ENCODE data around the gene CPM.
"Not testable (repeated sequence)": the region's sequence is repeated elsewhere in the genome, so short reads cannot be mapped to it uniquely, and the experiment has no call there.

The CPM gene

GRCh38 chr12:68803948-68804656, 128.9 kb downstream of the CPM start:
- Histone ChIP-seq H3K9ac (ENCODE audit: low read length) (no peak overlapping the region), H3K4me1 (ENCODE audit: low read length) (peaks cover 14% of the 10 kb centered on the region; the same call in 1 of the 2 replicates), H3K27ac (ENCODE audit: low read length) (no peak overlapping the region), H3K9me2 (replicated peaks; ENCODE audit: insufficient read depth, low read length) (no peaks in the 10 kb centered on the region), H3K36me3 (replicated peaks; ENCODE audit: insufficient read depth, low read length) (no peaks in the 10 kb centered on the region; the same call in 1 of the 2 replicates), H3K9me3 (replicated peaks; ENCODE audit: insufficient read depth, low read length) (no peaks in the 10 kb centered on the region), H3K27me3 (replicated peaks; ENCODE audit: insufficient read depth, low read length) (no peaks in the 10 kb centered on the region), H4K20me1 (ENCODE audit: insufficient read depth, low read length) (no peaks in the 10 kb centered on the region), H3K4me2 (ENCODE audit: low read depth, low read length) (no peak overlapping the region), H3K79me2 (ENCODE audit: low read length) (peaks cover 2% of the 10 kb centered on the region), H3K4me3 (ENCODE audit: low read length) (no peak overlapping the region), H2AFZ (ENCODE audit: low read length) (no peak overlapping the region), H3F3A (ENCODE audit: insufficient read depth, low read length) (peaks cover 39% of the 10 kb centered on the region)
- no peak for TF ChIP-seq EZH2 (optimal IDR thresholded peaks at IDR 0.05; ENCODE audit: low read depth, low read length)
- TF ChIP-seq EZH2phosphoT487 (IDR thresholded peaks at IDR 0.05; ENCODE audit: low read length), result no peak
- no peak for TF ChIP-seq CTCF (IDR thresholded peaks at IDR 0.05; ENCODE audit: low read length)
- DNase-seq, result no peak

GRCh38 chr12:68802911-68803651, 129.9 kb downstream of the CPM start:
- H3K27me3 ChIP-seq (replicated peaks; ENCODE audit: insufficient read depth, low read length); H3K4me3 ChIP-seq (ENCODE audit: low read length); H3K9me2 ChIP-seq (replicated peaks; ENCODE audit: insufficient read depth, low read length); H3K36me3 ChIP-seq (replicated peaks; ENCODE audit: insufficient read depth, low read length); H4K20me1 ChIP-seq (ENCODE audit: insufficient read depth, low read length); H3K27ac ChIP-seq (ENCODE audit: low read length); H3K79me2 ChIP-seq (ENCODE audit: low read length); H3K4me2 ChIP-seq (ENCODE audit: low read depth, low read length); DNase-seq; H3K9me3 ChIP-seq (replicated peaks; ENCODE audit: insufficient read depth, low read length); H2AFZ ChIP-seq (ENCODE audit: low read length); H3K9ac ChIP-seq (ENCODE audit: low read length): not testable (repeated sequence)
- H3K4me1 ChIP-seq (ENCODE audit: low read length), result peaks cover 14% of the 10 kb centered on the region; the same call in 1 of the 2 replicates
- peaks cover 29% of the 10 kb centered on the region for H3F3A ChIP-seq (ENCODE audit: insufficient read depth, low read length)

- peak overlapping the region; percentile 18; the same call in 1 of the 2 replicates for H3K4me3 ChIP-seq (ENCODE audit: low read length)
- H3K4me2 ChIP-seq (ENCODE audit: low read depth, low read length), result peak overlapping the region; percentile 60; the same call in 1 of the 2 replicates
- not testable (repeated sequence) for H3K36me3 ChIP-seq (replicated peaks; ENCODE audit: insufficient read depth, low read length); H3K79me2 ChIP-seq (ENCODE audit: low read length); DNase-seq; H4K20me1 ChIP-seq (ENCODE audit: insufficient read depth, low read length); H3K27me3 ChIP-seq (replicated peaks; ENCODE audit: insufficient read depth, low read length); H3K9me2 ChIP-seq (replicated peaks; ENCODE audit: insufficient read depth, low read length); H3K9me3 ChIP-seq (replicated peaks; ENCODE audit: insufficient read depth, low read length)
- peaks cover 14% of the 10 kb centered on the region; the same call in 1 of the 2 replicates for H3K4me1 ChIP-seq (ENCODE audit: low read length)
- H3F3A ChIP-seq (ENCODE audit: insufficient read depth, low read length), result peaks cover 25% of the 10 kb centered on the region
- peak overlapping the region; percentile 21 for H2AFZ ChIP-seq (ENCODE audit: low read length)
- peak overlapping the region; percentile 13; the same call in 1 of the 2 replicates for H3K9ac ChIP-seq (ENCODE audit: low read length)
- peak overlapping the region; percentile 64; the same call in 1 of the 2 replicates for H3K27ac ChIP-seq (ENCODE audit: low read length)
These were observed 130.6 kb downstream of the CPM start for GRCh38 chr12:68802372-68802745.

Measured in MM.1S (cell line).